A549 (cell line): ENCODE data around the gene MEMO1. TPM values are rescaled to one million over a fixed set of nuclear protein-coding genes. Genes with fewer than 3 reads are reported as not detected.

ENCODE experiments used
- ATAC-seq, 2 experiments: fragments of 200-7000 bp in 1 of 2; fragments of >200 bp in 1 of 2; cut with Nextera tagmentation in 1 of 2; cut with Tn5 transposase in 1 of 2; 3 replicates each; pipeline versions ENCODE4 v1.8.0 to v1.9.1; 2018 to 2020; ENCODE audit warnings: mild to moderate bottlenecking in 1 of 2, moderate library complexity in 1 of 2
- CTCF ChIA-PET: fragments of 300-600 bp; sonication (Branson Sonifier 250); formaldehyde crosslinking; extraction: SDS; loops from one replicate; lab custom pipeline; 2021; ENCODE audit warnings: antibody characterized with exemption, inconsistent platforms; lab: Yijun Ruan, JAX
- POLR2A ChIA-PET: fragments of 350-600 bp; formaldehyde crosslinking; extraction: SDS; loops from one replicate; lab custom pipeline; 2021; ENCODE audit warnings: antibody characterized with exemption, inconsistent platforms; lab: Yijun Ruan, JAX
- DNase-seq, 2 experiments: peaks; one replicate each; pipeline versions ENCODE4 v3.0.0 to v3.0.0-alpha.2; 2011 to 2016; ENCODE audit warnings: low read depth in 1 of 2, low spot score in 1 of 2
- FAIRE-seq: peaks from 2 replicates; lab custom pipeline; 2011; peaks lifted over from hg19 to GRCh38; lab: Jason Lieb, UNC
- H3K27ac ChIP-seq, 2 experiments: fragments of >200 bp; sonication (Bioruptor Twin); formaldehyde crosslinking; 3 replicates each; pipeline ENCODE4 v1.5.1; 2016 to 2017
- H3K4me1 ChIP-seq: fragments of >200 bp; sonication (Bioruptor Twin); formaldehyde crosslinking; 3 replicates; pipeline ENCODE4 v1.6.1; 2016
- H3K4me2 ChIP-seq: fragments of >200 bp; sonication (Bioruptor Twin); formaldehyde crosslinking; 3 replicates; pipeline ENCODE4 v1.6.1; 2016
- H3K4me3 ChIP-seq: fragments of >200 bp; sonication (Bioruptor Twin); formaldehyde crosslinking; 3 replicates; pipeline ENCODE4 v1.5.1; 2016
- H3K9me3 ChIP-seq: fragments of >200 bp; sonication (Bioruptor Twin); formaldehyde crosslinking; 3 replicates; pipeline ENCODE4 v1.6.1; 2016
- CEBPB ChIP-seq, 2 experiments: fragments of >200 bp in 1 of 2; sonication (Bioruptor Twin) in 1 of 2; formaldehyde crosslinking in 1 of 2; IDR thresholded peaks; 2 replicates each; pipeline ENCODE4 v1.6.1; 2012 to 2016
- CHD4 ChIP-seq: fragments of 200-600 bp; sonication (generic); IDR thresholded peaks from 2 replicates; pipeline ENCODE4 v1.6.1; 2016; ENCODE audit warnings: antibody characterized with exemption, mild to moderate bottlenecking, borderline replicate concordance
- EHMT2 ChIP-seq: fragments of 200-600 bp; sonication (generic); IDR thresholded peaks from 2 replicates; pipeline ENCODE4 v1.6.1; 2016; ENCODE audit warnings: antibody characterized with exemption, low read depth, mild to moderate bottlenecking, moderate library complexity
- ELK1 ChIP-seq: fragments of 150-350 bp; IDR thresholded peaks from 2 replicates; pipeline ENCODE4 v1.6.1; 2014; ENCODE audit warnings: low read depth, mild to moderate bottlenecking, low read length
- HEYL ChIP-seq: fragments of 250-450 bp; sonication (Bioruptor Pico); IDR thresholded peaks from 2 replicates; pipeline ENCODE4 v1.8.0; 2021; ENCODE audit warnings: mild to moderate bottlenecking, moderate library complexity
- HOXB5 ChIP-seq: fragments of 250-450 bp; sonication (Bioruptor Pico); IDR thresholded peaks from 2 replicates; pipeline ENCODE4 v1.5.0; 2020; ENCODE audit warnings: mild to moderate bottlenecking, moderate library complexity
- MAX ChIP-seq: IDR thresholded peaks from 2 replicates; pipeline ENCODE4 v1.6.1; 2012
- PHF8 ChIP-seq: fragments of 200-600 bp; sonication (generic); IDR thresholded peaks from 2 replicates; pipeline ENCODE4 v1.6.1; 2016; ENCODE audit warnings: low read depth, mild to moderate bottlenecking, antibody characterized with exemption, moderate library complexity, borderline replicate concordance
- POLR2AphosphoS2 ChIP-seq: conservative IDR thresholded peaks from 2 replicates; pipeline ENCODE4 v1.6.1; 2012; ENCODE audit warnings: low read length, improper control_type of control experiment, inconsistent platforms
- RAD21 ChIP-seq, 2 experiments: fragments of >200 bp in 1 of 2; sonication (Bioruptor Twin) in 1 of 2; formaldehyde crosslinking in 1 of 2; IDR thresholded peaks in 1 of 2; conservative IDR thresholded peaks in 1 of 2; 2 replicates in 1 of 2; 3 replicates in 1 of 2; pipeline ENCODE4 v1.6.1; 2012 to 2018; ENCODE audit warnings: inconsistent platforms in 1 of 2
- RFX5 ChIP-seq: fragments of 450-650 bp; IDR thresholded peaks from 2 replicates; pipeline ENCODE4 v1.7.1; 2014; ENCODE audit warnings: antibody characterized with exemption, mild to moderate bottlenecking, moderate library complexity
- USF2 ChIP-seq: fragments of 450-650 bp; IDR thresholded peaks from 2 replicates; pipeline ENCODE4 v1.6.1; 2014; ENCODE audit warnings: antibody characterized with exemption
- WGBS: methylation state at CpG from one replicate; pipeline ENCODE4 v1.1.6; 2017; ENCODE audit errors: missing lambda C conversion rate; 5-methylcytosine and 5-hydroxymethylcytosine counted together
- polyA plus RNA-seq, 4 experiments: library from polyadenylated mRNA; depleted of rRNA in 3 of 4; stranded (reverse); fragments of >200 nt; fragmentation: RNase III in 1 of 4; extraction: RNeasy Plus Mini Kit Qiagen cat#74134 plus additional on column Dnase treatment in 1 of 4; gene quantifications; 2 replicates in 3 of 4; 3 replicates in 1 of 4; pipeline ENCODE4 v1.2.3, GENCODE V29; 2011 to 2017
- TF ChIP-seq, protein P1 (sequence below): fragments of >200 bp; sonication (Bioruptor Twin); formaldehyde crosslinking; IDR thresholded peaks from 3 replicates; pipeline ENCODE4 v1.5.1; 2016
- TF ChIP-seq, protein P2 (sequence below): fragments of 200-600 bp; sonication (generic); IDR thresholded peaks from 2 replicates; pipeline ENCODE4 v1.6.1; 2016; ENCODE audit warnings: antibody characterized with exemption, mild to moderate bottlenecking, moderate library complexity

Gene MEMO1
- polyA plus RNA-seq, 2 of the 4 experiments (the other 2 are of a cell fraction) = 80.2 to 87.0 TPM

DNA sequence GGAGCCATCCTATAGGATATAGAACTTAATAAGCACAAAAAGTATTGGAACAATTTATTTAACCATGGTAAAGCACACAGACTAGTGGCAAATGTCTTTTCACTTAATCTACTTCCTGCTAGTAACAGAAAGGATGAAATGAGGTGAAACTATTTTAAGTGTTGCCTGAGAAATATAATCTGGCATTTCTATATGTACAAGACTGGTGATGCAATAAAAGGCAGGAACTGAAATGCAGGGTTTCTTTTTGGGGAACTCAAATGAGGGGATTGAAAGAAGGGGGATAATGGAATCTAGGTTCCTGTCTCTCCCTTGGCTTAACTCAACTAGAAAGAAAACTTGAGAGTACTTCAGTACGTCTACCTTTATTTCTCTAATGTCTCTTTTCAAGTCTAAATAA, 122.3 kb downstream of the MEMO1 start (continued):
- TF ChIP-seq USF2 (no peak), MAX (no peak), EHMT2 (no peak)

DNA sequence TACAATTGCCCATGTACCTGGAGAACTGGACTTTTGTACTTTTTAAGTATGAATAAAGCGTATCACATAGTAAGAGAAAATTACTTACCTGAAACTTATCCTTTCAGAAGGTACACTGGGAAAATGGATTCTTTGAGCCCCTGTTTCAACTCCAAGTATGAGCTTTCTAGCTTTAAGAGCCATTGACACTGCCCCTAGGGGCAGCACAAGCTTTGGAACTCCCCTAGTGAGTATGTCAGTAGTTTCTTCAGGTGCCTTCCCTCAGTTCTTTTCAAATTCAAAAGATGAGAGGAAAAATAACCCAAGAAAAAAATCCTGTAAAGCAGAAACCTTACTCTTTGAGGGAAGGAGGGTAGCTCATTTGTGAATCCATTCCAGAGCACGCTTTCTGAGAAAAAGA, 124.1 kb downstream of the MEMO1 start:
- DNase-seq = peak; percentile 6 to 52
- peak; percentile 86 to 94 for ATAC-seq
- peak; percentile 18 for FAIRE-seq
- Histone ChIP-seq H3K9me3 (no peaks in the 10 kb centered on the region), H3K4me2 (no peak overlapping the region), H3K4me3 (no peak overlapping the region), H3K27ac (no peak overlapping the region), H3K4me1 (no peaks in the 10 kb centered on the region; the same call in 2 of the 3 replicates)
- CTCF ChIA-PET = interaction anchor here (0.9 to 1.3 kb wide), 4 partner anchors 11 to 129 kb away, joined by 3 to 5 read pairs (median 3); no protein-coding TSS in a partner anchor
- POLR2A ChIA-PET = interaction anchor here (1.2 to 1.4 kb wide), 2 partner anchors 124 to 279 kb away, joined by 4 read pairs; partner anchors contain the start of genes MEMO1 and SLC30A6
- 94% methylated on average over 2 of the region's 2 CpGs for WGBS
- no peak for TF ChIP-seq PHF8
- TF ChIP-seq CHD4 = no peak
- TF ChIP-seq POLR2AphosphoS2 = no peak
- TF ChIP-seq, protein P1, sequence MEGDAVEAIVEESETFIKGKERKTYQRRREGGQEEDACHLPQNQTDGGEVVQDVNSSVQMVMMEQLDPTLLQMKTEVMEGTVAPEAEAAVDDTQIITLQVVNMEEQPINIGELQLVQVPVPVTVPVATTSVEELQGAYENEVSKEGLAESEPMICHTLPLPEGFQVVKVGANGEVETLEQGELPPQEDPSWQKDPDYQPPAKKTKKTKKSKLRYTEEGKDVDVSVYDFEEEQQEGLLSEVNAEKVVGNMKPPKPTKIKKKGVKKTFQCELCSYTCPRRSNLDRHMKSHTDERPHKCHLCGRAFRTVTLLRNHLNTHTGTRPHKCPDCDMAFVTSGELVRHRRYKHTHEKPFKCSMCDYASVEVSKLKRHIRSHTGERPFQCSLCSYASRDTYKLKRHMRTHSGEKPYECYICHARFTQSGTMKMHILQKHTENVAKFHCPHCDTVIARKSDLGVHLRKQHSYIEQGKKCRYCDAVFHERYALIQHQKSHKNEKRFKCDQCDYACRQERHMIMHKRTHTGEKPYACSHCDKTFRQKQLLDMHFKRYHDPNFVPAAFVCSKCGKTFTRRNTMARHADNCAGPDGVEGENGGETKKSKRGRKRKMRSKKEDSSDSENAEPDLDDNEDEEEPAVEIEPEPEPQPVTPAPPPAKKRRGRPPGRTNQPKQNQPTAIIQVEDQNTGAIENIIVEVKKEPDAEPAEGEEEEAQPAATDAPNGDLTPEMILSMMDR = peak; percentile 40
- TF ChIP-seq HEYL = no peak
- peak; percentile 38 to 48; a peak in 3 of 5 replicates for TF ChIP-seq RAD21 (conservative IDR thresholded peaks at IDR 0.05 in 1 of 2, IDR thresholded peaks at IDR 0.05 in 1 of 2)

- ATAC-seq = no peak; a peak in 1 of 6 replicates
- Histone ChIP-seq H3K4me3 (no peak overlapping the region), H3K27ac (no peak overlapping the region), H3K4me2 (no peak overlapping the region), H3K4me1 (peaks cover 22% of the 10 kb centered on the region; the same call in 2 of the 3 replicates), H3K9me3 (no peaks in the 10 kb centered on the region)
- peak in 1 of 2 experiments; percentile 42; a peak in 1 of 4 replicates for TF ChIP-seq CEBPB (IDR thresholded peaks at IDR 0.05)
- TF ChIP-seq POLR2AphosphoS2 = no peak
- no peak for TF ChIP-seq RFX5
- TF ChIP-seq HOXB5 (CRISPR knock-in tag) = no peak
- TF ChIP-seq, protein P2, sequence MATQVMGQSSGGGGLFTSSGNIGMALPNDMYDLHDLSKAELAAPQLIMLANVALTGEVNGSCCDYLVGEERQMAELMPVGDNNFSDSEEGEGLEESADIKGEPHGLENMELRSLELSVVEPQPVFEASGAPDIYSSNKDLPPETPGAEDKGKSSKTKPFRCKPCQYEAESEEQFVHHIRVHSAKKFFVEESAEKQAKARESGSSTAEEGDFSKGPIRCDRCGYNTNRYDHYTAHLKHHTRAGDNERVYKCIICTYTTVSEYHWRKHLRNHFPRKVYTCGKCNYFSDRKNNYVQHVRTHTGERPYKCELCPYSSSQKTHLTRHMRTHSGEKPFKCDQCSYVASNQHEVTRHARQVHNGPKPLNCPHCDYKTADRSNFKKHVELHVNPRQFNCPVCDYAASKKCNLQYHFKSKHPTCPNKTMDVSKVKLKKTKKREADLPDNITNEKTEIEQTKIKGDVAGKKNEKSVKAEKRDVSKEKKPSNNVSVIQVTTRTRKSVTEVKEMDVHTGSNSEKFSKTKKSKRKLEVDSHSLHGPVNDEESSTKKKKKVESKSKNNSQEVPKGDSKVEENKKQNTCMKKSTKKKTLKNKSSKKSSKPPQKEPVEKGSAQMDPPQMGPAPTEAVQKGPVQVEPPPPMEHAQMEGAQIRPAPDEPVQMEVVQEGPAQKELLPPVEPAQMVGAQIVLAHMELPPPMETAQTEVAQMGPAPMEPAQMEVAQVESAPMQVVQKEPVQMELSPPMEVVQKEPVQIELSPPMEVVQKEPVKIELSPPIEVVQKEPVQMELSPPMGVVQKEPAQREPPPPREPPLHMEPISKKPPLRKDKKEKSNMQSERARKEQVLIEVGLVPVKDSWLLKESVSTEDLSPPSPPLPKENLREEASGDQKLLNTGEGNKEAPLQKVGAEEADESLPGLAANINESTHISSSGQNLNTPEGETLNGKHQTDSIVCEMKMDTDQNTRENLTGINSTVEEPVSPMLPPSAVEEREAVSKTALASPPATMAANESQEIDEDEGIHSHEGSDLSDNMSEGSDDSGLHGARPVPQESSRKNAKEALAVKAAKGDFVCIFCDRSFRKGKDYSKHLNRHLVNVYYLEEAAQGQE = no peak
- no peak for TF ChIP-seq ELK1
- no peak for FAIRE-seq
- ChIA-PET CTCF (no interaction called here), POLR2A (no interaction called here)
- DNase-seq = peak in 1 of 2 experiments; percentile 53
- 91% methylated on average over 2 of the region's 2 CpGs for WGBS
These were observed 133.8 kb downstream of the MEMO1 start for GRCh38 chr2:31877008-31877407.
